ENCODE results near the gene ZNF616. TPM values are rescaled to one million over a fixed set of nuclear protein-coding genes. Genes with fewer than 3 reads are reported as not detected.

Gene ZNF616
- total RNA-seq, 1 donor from 2014 or later, result 10.0 TPM

- DNase-seq (ENCODE audit: low read depth) (peak; percentile 79), FAIRE-seq (peak; percentile 97)
- Histone ChIP-seq H3K4me3 (ENCODE audit: low read depth, low read length) (no peak overlapping the region), H3K36me3 (ENCODE audit: control insufficient read depth, insufficient read depth, low read length) (peaks cover 25% of the 10 kb centered on the region), H3K27me3 (ENCODE audit: control insufficient read depth, insufficient read depth, low read length) (no peaks in the 10 kb centered on the region)
- TF ChIP-seq CTCF (IDR thresholded peaks at IDR 0.05; ENCODE audit: insufficient read depth, low read length, severe bottlenecking), result no peak
Observed at GRCh38 chr19:52086481-52086880, 53.3 kb downstream of the ZNF616 start.

- no peaks in the 10 kb centered on the region for H3K27me3 ChIP-seq (ENCODE audit: control insufficient read depth, insufficient read depth, low read length)
- FAIRE-seq (no peak), DNase-seq (ENCODE audit: low read depth) (peak; percentile 90)
- H3K4me3 ChIP-seq (ENCODE audit: low read depth, low read length), result no peak overlapping the region
- TF ChIP-seq CTCF (IDR thresholded peaks at IDR 0.05; ENCODE audit: insufficient read depth, low read length, severe bottlenecking), result no peak
- H3K36me3 ChIP-seq (ENCODE audit: control insufficient read depth, insufficient read depth, low read length), result peaks cover 25% of the 10 kb centered on the region
Observed at GRCh38 chr19:52070496-52070895, 69.2 kb downstream of the ZNF616 start.

GRCh38 chr19:52069653-52070052 lies 70.1 kb downstream of the ZNF616 start:
- Histone ChIP-seq H3K4me3 (ENCODE audit: low read depth, low read length) (no peak overlapping the region), H3K36me3 (ENCODE audit: control insufficient read depth, insufficient read depth, low read length) (peaks cover 21% of the 10 kb centered on the region), H3K27me3 (ENCODE audit: control insufficient read depth, insufficient read depth, low read length) (no peaks in the 10 kb centered on the region)
- DNase-seq (ENCODE audit: low read depth) (no peak), FAIRE-seq (no peak)
- TF ChIP-seq CTCF (IDR thresholded peaks at IDR 0.05; ENCODE audit: insufficient read depth, low read length, severe bottlenecking), result no peak

- Histone ChIP-seq H3K36me3 (ENCODE audit: control insufficient read depth, insufficient read depth, low read length) (peaks cover 20% of the 10 kb centered on the region), H3K27me3 (ENCODE audit: control insufficient read depth, insufficient read depth, low read length) (no peaks in the 10 kb centered on the region), H3K4me3 (ENCODE audit: low read depth, low read length) (no peak overlapping the region)
- FAIRE-seq (no peak), DNase-seq (ENCODE audit: low read depth) (no peak)
- no peak for TF ChIP-seq CTCF (IDR thresholded peaks at IDR 0.05; ENCODE audit: insufficient read depth, low read length, severe bottlenecking)
Observed at GRCh38 chr19:52066258-52066863, 73.4 kb downstream of the ZNF616 start.

- Histone ChIP-seq H3K27me3 (ENCODE audit: control insufficient read depth, insufficient read depth, low read length) (no peaks in the 10 kb centered on the region), H3K36me3 (ENCODE audit: control insufficient read depth, insufficient read depth, low read length) (peaks cover 18% of the 10 kb centered on the region), H3K4me3 (ENCODE audit: low read depth, low read length) (no peak overlapping the region)
- TF ChIP-seq CTCF (IDR thresholded peaks at IDR 0.05; ENCODE audit: insufficient read depth, low read length, severe bottlenecking), result no peak
- FAIRE-seq (no peak), DNase-seq (ENCODE audit: low read depth) (no peak)
Observed at GRCh38 chr19:52065399-52065798, 74.3 kb downstream of the ZNF616 start.

Other genes with a start within 250 kb of the ZNF616 start
- gene ZNF649, start 234.9 kb downstream of the ZNF616 start, total RNA-seq, result 8.4 and 13.4 TPM in 2 replicates
- gene ZNF613, start 212.5 kb downstream of the ZNF616 start, total RNA-seq, result 6.8 and 8.3 TPM in 2 replicates
- gene ZNF350, start 153.1 kb downstream of the ZNF616 start, total RNA-seq, result 11.6 TPM in 2 replicates
- 9.0 and 12.4 TPM in 2 replicates for gene ZNF615, start 131.7 kb downstream of the ZNF616 start, total RNA-seq
- 8.1 and 9.0 TPM in 2 replicates for gene ZNF614, start 111.6 kb downstream of the ZNF616 start, total RNA-seq
- gene ZNF432, start 91.1 kb downstream of the ZNF616 start, total RNA-seq, result 8.2 and 17.2 TPM in 2 replicates
- gene ZNF841, start 44.2 kb downstream of the ZNF616 start, total RNA-seq, result 35.3 and 57.4 TPM in 2 replicates
- gene ZNF836, start 31.7 kb upstream of the ZNF616 start, total RNA-seq, result 6.1 and 6.3 TPM in 2 replicates
- 67.4 and 92.7 TPM in 2 replicates for gene PPP2R1A, start 50.1 kb upstream of the ZNF616 start, total RNA-seq
- 13.2 and 14.6 TPM in 2 replicates for gene ZNF766, start 129.6 kb upstream of the ZNF616 start, total RNA-seq
- gene ZNF480, start 157.2 kb upstream of the ZNF616 start, total RNA-seq, result 2.6 and 2.7 TPM in 2 replicates
- gene ZNF610, start 196.3 kb upstream of the ZNF616 start, total RNA-seq, result 1.3 and 1.4 TPM in 2 replicates
- 22.1 and 24.0 TPM in 2 replicates for gene ZNF880, start 230.0 kb upstream of the ZNF616 start, total RNA-seq